HepG2 (cell line): ENCODE data around the gene MGST1.

Source experiments
- AHDC1 ChIP-seq: sonication (generic); formaldehyde crosslinking; IDR thresholded peaks from 2 replicates; pipeline ENCODE4 v1.5.1; 2020; ENCODE audit warnings: mild to moderate bottlenecking, missing genetic modification reagents, borderline replicate concordance
- BCL3 ChIP-seq: sonication (generic); formaldehyde crosslinking; IDR thresholded peaks from 2 replicates; pipeline ENCODE4 v1.5.1; 2020; ENCODE audit warnings: mild to moderate bottlenecking, missing genetic modification reagents, moderate library complexity
- CTCF ChIP-seq: sonication (generic); formaldehyde crosslinking; IDR thresholded peaks from 2 replicates; pipeline ENCODE4 v1.5.0; 2020; ENCODE audit warnings: mild to moderate bottlenecking, missing genetic modification reagents, moderate library complexity
- ELF4 ChIP-seq: sonication (generic); formaldehyde crosslinking; IDR thresholded peaks from 2 replicates; pipeline ENCODE4 v1.5.0; 2020; ENCODE audit warnings: missing genetic modification reagents, mild to moderate bottlenecking, moderate library complexity, borderline replicate concordance
- GABPA ChIP-seq, 2 experiments: IDR thresholded peaks; 2 replicates each; pipeline ENCODE4 v1.6.1; 2011 to 2016; ENCODE audit warnings: low read depth in 2 of 2, low read length in 1 of 2, missing biosample characterization in 1 of 2, missing genetic modification characterization in 1 of 2
- HIVEP1 ChIP-seq: sonication (generic); formaldehyde crosslinking; IDR thresholded peaks from 2 replicates; pipeline ENCODE4 v1.4.0; 2020; ENCODE audit warnings: mild to moderate bottlenecking, missing genetic modification reagents
- MNT ChIP-seq: fragments of 450-650 bp; IDR thresholded peaks from 2 replicates; pipeline ENCODE4 v1.6.1; 2016
- MYC ChIP-seq: sonication (generic); formaldehyde crosslinking; IDR thresholded peaks from 2 replicates; pipeline ENCODE4 v1.9.0; 2021; ENCODE audit warnings: missing genetic modification reagents, borderline replicate concordance
- NCOA1 ChIP-seq: sonication (generic); formaldehyde crosslinking; IDR thresholded peaks from 2 replicates; pipeline ENCODE4 v1.9.0; 2021; ENCODE audit warnings: missing genetic modification reagents
- RBM22 ChIP-seq: fragments of 200-400 bp; formaldehyde crosslinking; optimal IDR thresholded peaks from 2 replicates; pipeline ENCODE3; 2017; ENCODE audit warnings: mild to moderate bottlenecking, low read length, moderate library complexity
- TAF15 ChIP-seq: fragments of 200-400 bp; formaldehyde crosslinking; IDR thresholded peaks from one replicate; pipeline ENCODE4 v1.6.1; 2018; ENCODE audit warnings: mild to moderate bottlenecking, low read depth, low read length; ENCODE audit not compliant: poor library complexity, severe bottlenecking
- ZNF160 ChIP-seq: sonication (generic); formaldehyde crosslinking; IDR thresholded peaks from 2 replicates; pipeline ENCODE4 v1.8.0; 2022; ENCODE audit warnings: mild to moderate bottlenecking, inconsistent platforms, missing genetic modification reagents

- TF ChIP-seq RBM22 (no peak), ZNF160 (CRISPR knock-in tag) (no peak), NCOA1 (CRISPR knock-in tag) (no peak), ELF4 (CRISPR knock-in tag) (no peak), GABPA (IDR thresholded peaks at IDR 0.05; ENCODE audit: low read depth, low read length) (no peak), GABPA (CRISPR knock-in tag; IDR thresholded peaks at IDR 0.05; ENCODE audit: low read depth) (no peak), BCL3 (CRISPR knock-in tag) (no peak), MYC (CRISPR knock-in tag) (no peak), TAF15 (no peak), CTCF (CRISPR knock-in tag) (no peak), MNT (no peak), AHDC1 (CRISPR knock-in tag) (no peak), HIVEP1 (no peak)
Measured at GRCh38 chr12:16323010-16323409, 24.4 kb upstream of the MGST1 start.
